Measurements from ENCODE around the gene RPL13A. TPM values are rescaled to one million over a fixed set of nuclear protein-coding genes. Genes with fewer than 3 reads are reported as not detected.
A peak's percentile ranks its signal among the peaks of the same experiment; 100 is the strongest.
"Not testable (repeated sequence)": the region's sequence is repeated elsewhere in the genome, so short reads cannot be mapped to it uniquely, and the experiment has no call there.

Gene RPL13A
- total RNA-seq, 1 experiment from 2014 or later: 3,128 TPM

DNA sequence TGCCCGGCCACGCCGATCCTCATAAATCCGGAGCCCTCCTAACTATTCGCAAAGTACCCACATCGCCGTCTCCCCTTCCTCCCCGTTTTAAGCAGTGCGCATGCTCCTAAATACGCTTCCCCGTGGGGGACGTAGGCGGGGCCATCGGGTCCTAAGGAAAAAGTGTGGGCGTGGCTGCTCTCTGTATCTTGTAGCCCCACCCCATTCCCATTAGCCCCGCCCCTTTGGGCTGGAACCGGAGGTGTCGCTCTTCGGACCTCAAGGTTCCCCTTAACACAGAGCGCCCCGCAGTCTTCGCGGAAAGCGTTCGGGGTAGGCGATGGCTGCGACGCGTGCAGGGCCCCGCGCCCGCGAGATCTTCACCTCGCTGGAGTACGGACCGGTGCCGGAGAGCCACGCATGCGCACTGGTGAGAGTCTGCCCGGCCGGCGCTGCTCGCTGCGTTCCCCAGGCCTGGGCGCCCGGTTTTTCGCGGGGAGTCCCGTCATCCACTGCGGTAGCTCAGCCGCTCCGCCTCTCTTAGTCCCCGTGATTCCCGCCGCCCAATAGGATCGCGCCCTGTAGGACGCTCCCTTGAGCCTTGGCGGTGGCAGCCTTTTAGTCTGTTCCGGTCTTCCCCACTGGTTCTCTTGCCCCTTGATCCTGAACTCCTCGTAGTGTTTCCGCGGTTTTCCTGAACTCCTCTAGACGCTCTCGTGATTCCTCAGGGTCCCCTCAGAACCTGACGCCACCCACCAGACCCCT lies 34.2 kb upstream of the RPL13A start, which contains the start of gene ALDH16A1:
Gene ALDH16A1, plus strand, starts transcription at position 213 of the 744 bp plus-strand sequence. Its CDS starts 107 bp downstream, at position 320.
- in situ Hi-C loops (cut with HindIII; ENCODE audit: low pct_unique_long_range_greater_than_20kb, low sequenced_read_pairs): no loop called here
- peak; percentile 97 for DNase-seq (ENCODE audit: low read depth, low spot score)

- in situ Hi-C loops (cut with HindIII; ENCODE audit: low pct_unique_long_range_greater_than_20kb, low sequenced_read_pairs): no loop called here
- no peak for DNase-seq (ENCODE audit: low read depth, low spot score)
Observed at GRCh38 chr19:49453757-49454240, 33.6 kb upstream of the RPL13A start.

- DNase-seq (ENCODE audit: low read depth, low spot score): no peak
- in situ Hi-C loops (cut with HindIII; ENCODE audit: low pct_unique_long_range_greater_than_20kb, low sequenced_read_pairs): no loop called here
Observed at GRCh38 chr19:49455773-49456172, 31.6 kb upstream of the RPL13A start.

- DNase-seq (ENCODE audit: low read depth, low spot score): no peak
- in situ Hi-C loops (cut with HindIII; ENCODE audit: low pct_unique_long_range_greater_than_20kb, low sequenced_read_pairs): no loop called here
Observed at GRCh38 chr19:49456326-49456725, 31.1 kb upstream of the RPL13A start.

- no peak for DNase-seq (ENCODE audit: low read depth, low spot score)
- in situ Hi-C loops (cut with HindIII; ENCODE audit: low pct_unique_long_range_greater_than_20kb, low sequenced_read_pairs): no loop called here
Observed at GRCh38 chr19:49458567-49458903, 28.9 kb upstream of the RPL13A start.

- in situ Hi-C loops (cut with HindIII; ENCODE audit: low pct_unique_long_range_greater_than_20kb, low sequenced_read_pairs): no loop called here
- no peak for DNase-seq (ENCODE audit: low read depth, low spot score)
Observed at GRCh38 chr19:49459388-49459787, 28.0 kb upstream of the RPL13A start.

DNA sequence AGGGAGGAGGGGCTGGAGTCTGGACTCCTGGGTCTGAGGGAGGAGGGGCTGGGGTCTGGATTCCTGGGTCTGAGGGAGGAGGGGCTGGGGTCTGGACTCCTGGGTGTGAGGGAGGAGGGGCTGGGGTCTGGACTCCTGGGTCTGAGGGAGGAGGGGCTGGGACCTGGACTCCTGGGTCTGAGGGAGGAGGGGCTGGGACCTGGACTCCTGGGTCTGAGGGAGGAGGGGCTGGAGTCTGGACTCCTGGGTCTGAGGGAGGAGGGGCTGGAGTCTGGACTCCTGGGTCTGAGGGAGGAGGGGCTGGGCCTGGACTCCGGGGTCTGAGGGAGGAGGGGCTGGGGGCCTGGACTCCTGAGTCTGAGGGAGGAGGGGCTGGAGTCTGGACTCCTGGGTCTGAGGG lies 26.3 kb upstream of the RPL13A start:
- in situ Hi-C loops (cut with HindIII; ENCODE audit: low pct_unique_long_range_greater_than_20kb, low sequenced_read_pairs); DNase-seq (ENCODE audit: low read depth, low spot score): not testable (repeated sequence)

DNA sequence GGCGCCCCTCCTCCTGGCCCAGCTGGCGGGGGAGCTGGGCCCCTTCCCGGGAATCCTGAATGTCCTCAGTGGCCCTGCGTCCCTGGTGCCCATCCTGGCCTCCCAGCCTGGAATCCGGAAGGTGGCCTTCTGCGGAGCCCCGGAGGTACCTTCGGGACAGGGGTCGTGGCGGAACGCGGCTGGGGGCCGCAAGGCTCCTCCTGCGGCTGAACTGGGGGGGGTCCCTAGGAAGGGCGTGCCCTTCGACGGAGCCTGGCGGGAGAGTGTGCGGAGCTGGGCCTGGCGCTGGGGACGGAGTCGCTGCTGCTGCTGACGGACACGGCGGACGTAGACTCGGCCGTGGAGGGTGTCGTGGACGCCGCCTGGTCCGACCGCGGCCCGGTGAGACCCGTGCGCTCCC lies 25.8 kb upstream of the RPL13A start:
- no peak for DNase-seq (ENCODE audit: low read depth, low spot score)
- in situ Hi-C loops (cut with HindIII; ENCODE audit: low pct_unique_long_range_greater_than_20kb, low sequenced_read_pairs): no loop called here

GRCh38 chr19:49462492-49462891 lies 24.9 kb upstream of the RPL13A start:
- DNase-seq (ENCODE audit: low read depth, low spot score): no peak
- in situ Hi-C loops (cut with HindIII; ENCODE audit: low pct_unique_long_range_greater_than_20kb, low sequenced_read_pairs): no loop called here

GRCh38 chr19:49463960-49464740 lies 23.3 kb upstream of the RPL13A start:
- DNase-seq (ENCODE audit: low read depth, low spot score): no peak
- in situ Hi-C loops (cut with HindIII; ENCODE audit: low pct_unique_long_range_greater_than_20kb, low sequenced_read_pairs): no loop called here

- DNase-seq (ENCODE audit: low read depth, low spot score): no peak
- in situ Hi-C loops (cut with HindIII; ENCODE audit: low pct_unique_long_range_greater_than_20kb, low sequenced_read_pairs): no loop called here
Observed at GRCh38 chr19:49465371-49465770, 22.0 kb upstream of the RPL13A start.

DNA sequence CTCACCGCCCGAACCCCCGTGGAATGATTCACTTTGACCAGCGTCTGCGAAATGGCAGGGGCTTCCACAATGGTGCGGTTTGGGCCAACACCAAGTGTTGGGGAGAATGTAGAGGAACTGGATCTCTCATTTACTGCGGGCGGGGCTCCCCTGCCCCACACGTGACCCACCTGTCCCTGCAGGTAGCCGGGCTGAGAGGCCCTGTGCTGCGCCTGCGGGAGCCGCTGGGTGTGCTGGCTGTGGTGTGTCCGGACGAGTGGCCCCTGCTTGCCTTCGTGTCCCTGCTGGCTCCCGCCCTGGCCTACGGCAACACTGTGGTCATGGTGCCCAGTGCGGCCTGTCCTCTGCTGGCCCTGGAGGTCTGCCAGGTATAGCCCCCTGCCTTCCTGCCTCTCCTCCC lies 19.2 kb upstream of the RPL13A start:
- no peak for DNase-seq (ENCODE audit: low read depth, low spot score)
- in situ Hi-C loops (cut with HindIII; ENCODE audit: low pct_unique_long_range_greater_than_20kb, low sequenced_read_pairs): no loop called here

GRCh38 chr19:49468746-49469447 lies 18.5 kb upstream of the RPL13A start:
- DNase-seq (ENCODE audit: low read depth, low spot score): peak; percentile 71
- in situ Hi-C loops (cut with HindIII; ENCODE audit: low pct_unique_long_range_greater_than_20kb, low sequenced_read_pairs): no loop called here

DNA sequence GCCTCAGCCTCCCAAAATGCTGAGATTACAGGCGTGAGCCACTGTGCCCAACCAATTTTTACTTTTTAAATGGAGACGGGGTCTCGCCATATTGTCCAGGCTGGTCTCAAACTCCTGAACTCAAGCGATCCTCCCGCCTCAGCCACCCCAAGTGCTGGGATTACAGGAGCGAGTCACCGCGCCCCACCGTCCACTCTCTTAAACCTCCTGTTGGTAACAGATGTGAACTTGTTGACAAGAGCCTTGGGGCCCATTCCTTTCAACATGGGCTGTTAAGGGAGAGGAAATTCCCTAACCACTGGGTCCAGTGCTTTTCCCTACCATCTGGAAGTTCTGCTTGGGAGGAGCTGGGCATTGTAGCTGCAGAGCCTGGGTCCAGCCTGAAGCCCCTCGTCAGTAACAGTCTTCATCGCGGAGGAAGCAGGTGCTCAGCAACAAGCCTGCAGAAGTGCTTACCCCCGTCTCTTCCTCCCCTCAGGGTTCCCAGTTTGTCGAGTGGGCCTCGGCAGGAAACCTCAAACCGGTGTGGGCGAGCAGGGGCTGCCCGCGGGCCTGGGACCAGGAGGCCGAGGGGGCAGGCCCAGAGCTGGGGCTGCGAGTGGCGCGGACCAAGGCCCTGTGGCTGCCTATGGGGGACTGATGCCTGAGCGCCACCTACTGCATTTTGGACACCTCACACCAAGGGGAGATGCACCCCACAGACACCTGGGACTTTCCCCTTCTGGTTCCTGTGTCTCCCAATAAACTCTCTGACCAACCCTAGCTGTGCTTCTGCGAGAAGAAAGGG lies 17.4 kb upstream of the RPL13A start:
- in situ Hi-C loops (cut with HindIII; ENCODE audit: low pct_unique_long_range_greater_than_20kb, low sequenced_read_pairs): no loop called here
- no peak for DNase-seq (ENCODE audit: low read depth, low spot score)

DNA sequence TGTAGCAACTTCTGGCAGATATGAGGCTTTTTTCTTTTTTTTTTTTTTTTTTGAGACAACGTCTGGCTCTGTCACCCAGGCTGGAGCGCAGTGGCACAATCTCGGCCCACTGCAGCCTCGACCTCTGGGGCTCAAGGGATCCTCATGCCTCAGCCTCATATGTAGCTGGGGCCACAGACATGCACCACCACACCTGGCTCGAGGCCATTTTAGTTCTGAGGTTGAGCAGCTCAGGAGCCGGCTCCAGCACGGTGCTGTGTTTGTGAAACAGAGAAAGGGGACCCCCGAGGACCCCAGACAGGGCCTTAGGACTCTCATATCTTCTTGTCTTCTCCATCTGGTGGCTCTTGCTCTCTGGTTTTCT lies 16.8 kb upstream of the RPL13A start:
- DNase-seq (ENCODE audit: low read depth, low spot score): no peak
- in situ Hi-C loops (cut with HindIII; ENCODE audit: low pct_unique_long_range_greater_than_20kb, low sequenced_read_pairs): no loop called here

DNA sequence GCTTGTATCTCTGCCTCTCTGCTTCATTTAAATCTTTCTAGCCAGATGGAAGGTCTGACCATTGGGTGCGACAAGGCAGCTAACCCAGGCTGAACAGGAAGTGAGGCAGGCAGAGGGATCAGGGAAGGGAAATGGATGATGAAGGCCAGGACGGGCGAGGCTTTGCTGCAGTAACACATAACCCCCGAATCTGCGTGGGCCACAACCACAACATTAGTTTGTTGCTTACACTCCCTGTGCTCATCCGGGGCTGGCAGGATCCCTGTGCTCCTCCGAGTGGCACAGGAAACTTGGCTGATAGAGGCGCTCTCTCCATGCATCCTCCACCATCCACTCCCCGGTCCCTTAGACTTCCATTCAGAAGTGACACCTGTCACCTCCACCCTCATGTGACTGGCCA lies 14.5 kb upstream of the RPL13A start:
- in situ Hi-C loops (cut with HindIII; ENCODE audit: low pct_unique_long_range_greater_than_20kb, low sequenced_read_pairs): no loop called here
- no peak for DNase-seq (ENCODE audit: low read depth, low spot score)

GRCh38 chr19:49473501-49473867 lies 13.9 kb upstream of the RPL13A start:
- DNase-seq (ENCODE audit: low read depth, low spot score); in situ Hi-C loops (cut with HindIII; ENCODE audit: low pct_unique_long_range_greater_than_20kb, low sequenced_read_pairs): not testable (repeated sequence)
